Measurements from ENCODE around the gene PPFIA4.

Gene PPFIA4

DNA sequence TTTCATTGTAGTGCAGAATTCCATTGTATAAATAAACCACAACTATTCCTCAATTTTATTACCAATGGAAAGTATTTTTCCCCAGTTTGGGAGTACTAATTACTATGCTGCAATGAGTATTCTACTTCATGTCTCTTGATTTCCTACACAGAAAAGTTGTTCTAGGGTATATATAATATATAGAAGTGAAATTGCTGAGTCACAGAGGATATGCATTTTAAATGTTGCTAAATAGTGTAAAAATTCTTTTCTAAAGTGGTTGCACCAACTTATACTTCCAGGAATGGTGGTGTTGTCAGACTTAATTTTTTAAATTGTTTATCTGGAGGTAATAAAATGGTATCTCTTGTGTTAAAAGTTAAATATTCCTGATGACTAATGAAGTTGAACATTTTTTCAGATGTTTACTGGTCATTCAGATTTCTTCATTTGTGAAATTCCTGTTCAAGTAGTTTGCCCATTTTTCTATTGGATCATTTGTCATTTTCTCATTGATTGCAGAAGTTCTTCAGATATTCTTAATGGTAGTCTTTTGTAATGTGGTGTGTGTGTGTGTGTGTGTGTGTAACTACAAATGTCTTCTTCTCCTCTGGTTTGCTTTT lies 78.6 kb downstream of the PPFIA4 start:
- DNase-seq = no peak

DNA sequence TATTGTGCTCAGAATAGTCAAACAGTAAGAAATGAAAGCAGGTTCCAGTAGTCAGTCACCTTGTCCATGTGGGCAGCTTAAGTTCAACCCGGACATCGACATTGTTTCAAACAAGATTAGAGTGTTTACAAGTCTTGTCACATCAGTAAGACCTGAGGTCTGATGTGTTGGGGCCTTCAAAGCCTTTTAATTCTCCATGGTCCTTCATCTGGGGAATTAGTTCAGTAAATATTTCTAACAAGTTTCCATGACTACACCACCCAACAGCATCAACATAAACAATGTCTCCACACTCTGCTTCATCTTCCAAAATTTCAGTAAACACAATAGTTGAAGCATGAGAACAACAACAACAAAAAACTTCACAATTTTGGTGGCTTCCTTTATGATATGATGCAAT lies 86.2 kb downstream of the PPFIA4 start:
- DNase-seq = no peak

DNA sequence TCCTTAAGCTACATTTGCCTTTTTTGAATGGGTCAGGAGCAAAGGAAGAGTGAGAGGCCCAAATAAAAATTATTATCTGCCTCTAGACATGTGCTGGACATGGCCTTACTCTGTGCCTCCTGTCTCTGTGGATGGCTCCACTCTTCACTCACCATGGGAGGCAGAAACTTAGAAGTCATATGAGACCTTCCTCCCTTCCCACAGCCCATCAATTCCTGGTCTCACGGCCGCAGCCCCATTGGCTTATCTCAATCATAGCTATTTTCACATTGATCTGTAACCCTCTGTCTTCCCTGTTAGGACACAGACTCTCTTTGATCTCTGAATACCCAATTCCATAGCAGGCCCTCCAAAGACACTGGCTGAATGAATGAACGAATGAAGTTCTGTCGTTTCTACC lies 87.0 kb downstream of the PPFIA4 start:
- no peak for DNase-seq

DNA sequence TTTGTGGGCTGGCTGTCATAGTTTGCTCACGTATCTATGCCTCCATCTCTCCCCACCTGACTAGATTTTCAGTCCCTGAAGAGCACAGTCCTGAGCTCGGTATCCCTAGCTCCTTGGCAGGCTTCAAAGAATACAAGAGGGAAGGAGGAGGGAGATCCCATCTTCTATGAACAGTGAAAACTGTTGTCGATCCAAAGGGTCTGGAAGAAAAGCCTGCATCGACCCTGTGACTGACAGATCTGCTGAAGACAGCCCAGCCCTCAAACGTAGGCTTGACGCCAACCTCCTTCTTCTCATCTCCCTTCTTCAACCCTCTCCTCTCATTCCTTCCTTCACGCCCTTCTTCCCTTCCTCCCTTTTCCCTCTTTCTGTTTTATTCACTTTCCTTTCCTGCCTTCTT lies 87.9 kb downstream of the PPFIA4 start:
- DNase-seq = no peak

DNA sequence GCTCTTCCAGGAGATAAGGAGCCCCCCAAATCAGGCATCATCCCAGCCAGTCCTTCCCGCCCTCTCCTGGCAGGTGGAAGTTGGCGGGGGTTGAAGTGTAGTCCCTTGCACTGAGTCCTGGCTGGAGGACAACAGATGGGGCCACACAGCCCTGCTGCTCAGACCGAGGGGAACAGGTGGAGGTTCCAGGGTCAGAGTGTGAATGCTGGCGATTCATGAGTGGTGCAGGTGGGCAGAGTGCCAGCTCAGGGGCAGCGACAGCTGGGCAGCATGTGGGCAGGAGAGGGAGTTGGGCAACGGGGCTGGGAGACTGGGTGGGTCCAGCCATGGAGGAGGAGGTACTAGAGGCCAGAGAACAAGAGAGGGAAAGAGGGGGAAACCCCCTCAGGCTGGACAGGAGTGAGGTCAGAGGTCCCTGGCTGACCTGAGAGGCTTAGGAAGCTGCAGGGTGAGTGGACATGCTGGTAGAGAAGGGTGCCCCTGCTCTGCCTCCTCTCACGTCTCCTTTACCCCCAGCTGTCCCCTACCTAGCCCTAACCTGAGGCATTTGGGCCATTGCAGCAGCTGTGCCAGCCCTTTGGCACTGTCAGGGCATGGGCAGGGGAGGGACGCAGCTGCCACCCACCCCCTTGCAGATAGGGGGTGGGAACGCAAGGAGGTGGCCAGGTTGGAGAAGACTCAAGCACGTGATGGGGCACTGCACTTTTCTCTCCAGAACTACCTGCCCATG lies 90.0 kb downstream of the PPFIA4 start:
- no peak for DNase-seq

DNA sequence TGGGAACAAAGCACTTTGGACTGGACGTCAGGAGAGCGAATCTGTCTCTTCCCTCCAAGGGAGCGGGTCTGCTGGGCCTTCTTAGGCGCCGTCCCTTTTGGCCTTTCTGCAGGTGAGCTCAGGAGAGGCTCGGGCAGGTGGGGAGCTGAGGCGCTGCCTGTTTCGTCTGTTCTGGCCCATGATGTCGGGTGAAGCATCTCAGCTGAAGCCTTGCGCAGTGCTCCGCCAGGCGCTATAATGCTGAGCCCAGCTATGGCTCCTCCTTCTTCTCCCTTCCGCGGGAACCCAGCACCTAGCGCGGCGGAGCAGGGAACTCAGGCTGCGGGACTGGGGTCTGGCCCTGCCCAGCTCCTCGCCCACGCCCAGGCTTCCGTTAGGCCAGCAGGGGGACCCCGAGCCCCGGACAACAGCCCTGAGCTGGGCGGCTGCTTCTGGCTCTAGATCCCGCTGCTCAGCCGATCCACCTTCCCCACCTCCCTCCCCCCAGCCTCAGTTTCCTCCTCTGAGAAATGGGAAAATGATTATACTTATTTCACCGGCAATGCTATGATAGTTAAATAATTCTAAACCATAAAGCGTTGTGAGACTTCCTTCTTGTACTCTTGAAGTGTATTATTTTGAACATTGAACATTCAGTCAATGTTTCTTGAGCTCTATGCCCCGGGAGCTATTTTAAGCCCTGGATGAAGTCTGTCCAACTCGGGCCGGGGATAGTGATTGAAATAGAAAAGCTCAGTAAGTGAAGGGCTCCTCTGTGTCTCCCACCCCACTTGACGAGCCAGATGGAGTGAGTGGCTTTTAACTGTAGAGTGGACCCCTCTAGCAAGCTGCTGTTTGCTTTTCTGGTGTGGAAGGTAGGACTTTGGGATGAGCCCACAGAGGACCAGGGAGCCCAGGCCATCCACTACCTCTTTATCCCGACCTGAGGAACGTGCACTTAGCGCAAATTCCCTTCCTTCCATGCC lies 91.6 kb downstream of the PPFIA4 start:
- peak; percentile 19 for DNase-seq

DNA sequence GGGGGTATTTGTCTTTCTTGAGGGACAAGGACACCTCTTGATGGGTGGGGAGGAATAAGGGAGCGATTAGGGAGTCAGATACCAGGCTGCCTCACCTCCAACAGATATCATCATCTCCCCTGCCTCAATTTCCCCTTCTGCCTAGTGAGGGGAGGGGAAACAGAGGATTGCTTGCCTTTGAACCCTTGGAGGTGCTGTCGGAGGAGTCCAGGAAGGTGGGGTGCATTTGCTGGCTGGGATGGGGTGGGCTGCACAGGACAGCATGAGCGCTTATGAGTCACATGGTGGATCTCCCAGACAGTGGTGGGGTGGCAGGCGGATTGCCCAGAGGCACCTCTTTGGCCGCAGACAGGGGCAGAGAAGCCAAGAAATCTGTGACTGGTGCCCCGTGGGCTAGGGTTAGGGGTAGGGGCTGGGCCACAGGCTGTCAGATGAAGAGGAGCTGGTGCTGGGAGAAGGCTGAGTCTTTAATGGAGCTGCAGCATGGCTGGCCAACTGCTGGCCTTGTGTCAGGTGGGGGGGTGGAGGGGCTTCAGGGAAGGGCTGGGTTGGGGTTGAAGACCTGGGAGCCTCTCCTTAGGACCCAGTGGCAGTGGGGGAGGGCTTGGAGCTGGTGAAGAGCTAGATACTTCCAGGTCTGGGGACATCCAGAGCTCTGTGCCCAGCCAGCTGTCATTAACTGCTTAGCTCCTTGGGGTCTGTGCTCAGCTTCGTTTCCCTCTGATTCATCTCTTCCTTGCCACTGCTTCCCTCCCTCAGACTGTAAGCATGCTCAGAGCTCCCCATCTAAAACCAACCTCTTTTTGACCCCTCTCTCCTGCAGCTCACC lies 94.2 kb downstream of the PPFIA4 start:
- no peak for DNase-seq

DNA sequence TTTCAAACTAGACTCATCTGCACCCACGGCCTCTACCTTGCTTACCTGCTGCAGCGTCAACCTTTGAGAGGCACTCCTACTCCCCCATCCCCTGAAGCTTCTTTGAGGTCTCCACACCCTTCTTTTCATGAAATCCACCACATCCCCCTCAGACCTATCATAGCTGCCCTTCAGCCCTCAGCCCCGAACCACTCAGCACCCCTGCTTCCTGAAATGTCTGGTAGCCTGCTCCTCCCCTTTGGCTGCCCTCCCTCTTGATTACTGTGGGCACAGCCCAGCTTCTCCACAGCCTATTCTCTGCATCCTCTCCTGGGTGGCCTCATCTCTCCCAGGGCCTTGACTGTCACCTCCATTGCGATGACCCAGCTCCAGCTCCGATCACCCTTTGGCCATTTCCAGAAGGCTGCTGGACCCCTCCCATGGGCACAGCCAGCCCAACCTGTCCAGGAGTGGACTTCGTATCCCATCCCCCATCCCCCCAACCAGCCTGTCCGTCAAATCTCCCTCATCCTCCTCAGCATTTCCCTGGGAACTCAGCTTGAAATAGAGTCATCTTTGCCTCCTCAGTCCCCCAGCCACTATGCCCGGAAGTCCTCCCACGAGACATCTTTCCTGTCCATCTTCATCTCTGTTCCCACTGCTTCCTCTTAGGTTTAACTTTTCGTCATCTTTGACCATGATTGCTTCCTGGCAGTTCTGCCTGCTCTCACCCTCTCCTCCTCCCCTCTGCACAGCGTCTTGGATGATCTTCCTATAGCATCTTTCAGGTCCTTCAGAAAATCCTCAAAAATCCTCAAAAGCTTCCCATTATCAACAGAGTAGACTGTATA lies 95.1 kb downstream of the PPFIA4 start:
- no peak for DNase-seq

DNA sequence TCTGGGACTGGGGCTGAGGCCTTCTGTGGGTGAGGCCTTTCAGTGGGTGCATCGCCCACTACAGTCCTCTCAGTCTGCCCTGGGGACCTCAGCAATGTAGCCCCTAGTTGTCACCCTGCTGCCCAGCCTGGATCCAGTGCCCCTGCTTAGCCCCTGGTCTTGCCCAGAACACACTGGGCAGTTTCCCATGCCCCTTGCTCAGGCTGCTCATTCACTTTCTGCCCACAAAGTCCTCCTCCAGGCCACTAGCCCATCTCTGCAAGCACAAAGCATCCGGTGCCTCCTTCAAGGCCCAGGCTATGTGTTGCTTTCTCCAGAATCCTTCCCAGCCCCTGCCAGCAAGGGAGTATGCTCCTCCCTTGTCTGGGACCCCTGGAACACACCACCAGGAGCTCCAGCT lies 95.9 kb downstream of the PPFIA4 start:
- no peak for DNase-seq

DNA sequence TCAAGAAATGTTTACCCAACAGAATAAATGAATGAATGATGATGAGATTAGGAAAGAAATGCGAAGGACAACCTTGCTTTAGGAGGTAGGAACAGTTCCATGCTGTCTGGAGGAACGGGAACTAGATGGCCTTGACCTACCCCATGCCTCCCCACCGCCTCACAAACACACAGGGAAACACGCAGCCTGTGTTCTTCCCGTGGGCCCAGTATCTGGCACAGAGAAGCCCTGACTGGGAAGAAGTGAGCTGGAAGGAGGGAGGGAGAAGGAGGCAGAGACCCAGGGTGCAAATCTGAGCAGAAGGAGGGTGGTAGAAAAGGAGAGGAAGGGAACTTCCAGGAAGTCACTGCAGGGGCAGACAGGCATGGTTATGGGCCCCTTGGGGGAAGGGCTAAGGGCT lies 97.7 kb downstream of the PPFIA4 start:
- DNase-seq = no peak

DNA sequence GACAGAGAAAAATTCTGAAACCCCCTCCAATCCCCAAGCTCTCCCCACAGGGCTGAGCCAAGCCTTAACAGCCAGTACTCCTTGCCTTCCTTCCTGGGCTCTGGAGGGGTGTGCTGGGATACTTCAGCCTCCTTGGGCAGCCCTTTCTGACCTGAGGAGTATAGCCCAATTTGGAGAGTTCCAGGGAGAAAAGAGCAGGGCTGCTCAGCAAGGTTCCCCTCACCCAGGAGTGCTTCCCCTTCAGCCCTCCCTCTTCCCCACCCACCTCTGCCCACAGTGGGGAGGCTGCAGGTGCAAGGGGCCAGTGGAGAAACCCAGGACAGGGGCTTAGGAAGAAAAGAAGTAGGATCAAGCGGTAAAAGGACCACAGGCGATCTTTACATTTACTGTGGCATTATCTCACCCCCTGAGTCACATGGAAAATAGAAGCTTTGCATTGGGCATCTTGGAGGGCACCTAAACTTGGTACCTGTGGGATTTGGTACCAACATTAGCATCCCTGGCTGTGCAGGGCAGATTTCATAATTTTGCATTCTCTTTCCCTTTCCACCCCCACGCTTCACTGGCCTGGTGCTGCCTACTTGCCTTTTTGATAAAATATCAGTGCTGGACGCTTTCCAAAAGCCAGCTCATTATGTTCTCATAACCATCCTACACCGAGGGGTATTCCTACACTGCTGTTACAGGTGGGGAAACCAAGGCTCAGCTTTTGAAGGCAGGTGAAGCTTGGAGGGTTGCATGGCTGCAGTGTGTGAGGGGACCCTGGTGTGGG lies 98.4 kb downstream of the PPFIA4 start:
- DNase-seq = no peak

DNA sequence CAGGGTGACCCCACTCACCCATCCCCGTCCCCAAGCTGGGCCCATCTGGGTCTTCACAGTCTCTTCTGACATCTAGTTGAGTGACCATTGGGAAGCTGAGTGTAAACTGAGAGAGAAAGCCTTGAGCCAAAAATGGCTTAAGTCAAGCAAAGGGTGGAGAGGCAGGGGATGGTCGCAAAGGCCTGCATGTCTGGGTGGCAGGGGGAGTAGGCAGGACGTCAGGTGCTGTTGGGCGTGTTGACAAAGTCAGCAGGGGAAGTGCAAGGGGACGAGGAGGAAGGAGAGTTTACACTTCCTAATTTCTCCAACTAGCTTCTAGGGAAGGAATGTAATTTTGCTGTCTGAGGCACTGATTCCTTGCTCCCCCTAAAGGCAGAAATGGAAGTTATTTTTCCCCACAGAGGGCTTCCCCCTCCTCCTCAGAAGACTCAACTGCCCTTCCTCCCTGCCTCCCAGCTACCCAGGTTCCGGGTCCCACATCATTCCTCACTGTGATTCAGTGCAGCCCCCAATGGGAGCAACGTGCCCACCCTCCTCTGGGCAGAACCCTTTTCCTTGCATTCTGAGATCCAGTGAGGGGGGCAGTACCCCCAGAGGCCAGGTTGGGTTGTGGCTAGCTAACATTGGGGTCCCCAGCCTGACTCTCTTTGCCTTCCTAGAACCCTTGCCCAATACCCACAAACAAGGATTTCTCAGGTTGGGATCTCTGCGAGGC lies 100.0 kb downstream of the PPFIA4 start:
- no peak for DNase-seq

DNA sequence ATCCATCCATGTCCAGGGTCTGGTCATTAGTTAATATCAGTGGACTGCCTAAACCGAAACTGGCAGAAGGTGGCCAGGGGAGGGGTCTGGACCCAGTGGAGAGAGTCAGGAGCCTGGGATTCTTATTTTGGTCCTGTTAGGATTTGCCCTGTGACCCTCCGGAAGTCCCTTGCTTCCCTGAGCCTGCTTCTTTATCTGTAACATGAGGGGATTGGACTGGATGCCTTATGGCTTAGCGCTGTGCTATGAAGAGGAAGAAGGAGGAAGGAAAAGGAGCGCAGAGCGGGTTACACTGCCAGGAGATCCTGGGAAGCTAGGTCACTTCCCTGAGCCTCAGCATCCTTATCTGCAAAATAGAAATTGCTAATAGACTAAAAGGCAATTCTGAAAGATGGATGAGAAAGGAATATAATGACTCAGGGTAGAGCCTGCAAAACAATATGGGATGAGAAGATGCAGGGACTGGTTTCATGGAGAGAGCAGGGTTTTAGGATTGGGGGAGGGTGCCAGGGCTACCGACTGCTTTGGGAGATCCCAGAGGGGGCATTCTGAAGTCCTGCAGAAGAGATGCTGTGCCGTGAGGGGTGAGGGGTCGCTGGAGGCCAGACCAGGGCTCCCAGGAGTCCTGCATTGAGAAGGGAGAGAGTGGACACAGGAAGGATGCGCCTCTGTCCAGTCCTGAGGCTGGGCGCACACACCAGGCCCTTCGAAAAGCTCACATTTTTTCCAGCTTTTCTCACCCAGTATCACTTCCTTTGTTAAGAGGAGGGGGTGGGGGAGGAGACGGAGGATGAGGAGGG lies 100.8 kb downstream of the PPFIA4 start:
- DNase-seq = no peak

DNA sequence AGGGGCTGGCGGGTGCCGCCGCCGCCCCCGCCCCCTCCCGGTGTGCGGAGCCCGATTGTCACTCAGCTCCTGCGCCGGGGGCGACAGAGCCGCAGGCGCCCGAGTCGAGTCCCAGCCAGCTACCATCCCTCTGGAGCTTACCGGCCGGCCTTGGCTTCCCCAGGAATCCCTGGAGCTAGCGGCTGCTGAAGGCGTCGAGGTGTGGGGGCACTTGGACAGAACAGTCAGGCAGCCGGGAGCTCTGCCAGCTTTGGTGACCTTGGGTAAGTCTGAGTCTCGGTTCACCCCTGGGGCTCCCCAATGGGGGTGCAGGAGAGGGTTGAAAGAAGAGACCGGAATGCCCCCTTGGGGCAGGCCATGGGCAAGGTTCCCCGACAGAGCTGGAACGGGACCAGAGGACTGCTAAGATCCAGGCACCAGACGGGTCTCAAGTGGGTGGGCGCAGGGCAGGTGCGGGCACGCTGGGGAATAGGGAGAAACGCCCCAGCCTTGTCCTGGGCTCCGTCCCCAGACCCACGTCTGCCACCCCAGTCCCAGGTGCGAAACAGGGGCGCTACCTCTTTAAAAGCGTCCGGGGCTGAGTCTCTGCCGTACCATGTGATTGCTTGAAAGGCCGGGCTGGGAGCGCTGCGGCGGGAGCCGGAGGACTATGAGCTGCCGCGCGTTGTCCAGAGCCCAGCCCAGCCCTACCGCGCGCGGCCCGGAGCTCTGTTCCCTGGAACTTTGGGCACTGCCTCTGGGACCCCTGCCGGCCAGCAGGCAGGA lies 101.6 kb downstream of the PPFIA4 start, which contains the start of gene ADORA1:
Gene ADORA1, plus strand, starts transcription at position 61 of the 765 bp plus-strand sequence. CDS start 1,116 bp downstream, outside the sequence.
- DNase-seq = no peak

DNA sequence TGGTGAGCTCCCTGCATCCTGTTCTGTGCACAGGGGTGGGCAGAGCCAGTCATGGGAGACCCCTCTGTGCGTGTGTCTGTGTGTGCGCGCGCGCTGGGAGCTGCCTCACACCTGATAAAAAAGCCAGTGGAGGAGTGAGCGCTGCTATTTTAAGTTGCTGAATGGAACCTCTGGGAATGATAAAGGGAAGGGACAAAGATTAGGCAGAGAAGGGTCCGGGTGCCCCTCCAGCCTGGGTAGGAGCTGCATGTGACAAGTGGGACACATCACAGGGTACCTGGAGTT lies 102.1 kb downstream of the PPFIA4 start:
- DNase-seq = no peak
